22Rv1 (cell line): Measurements from ENCODE around the gene BHMT2.

Source experiments
- ZFX ChIP-seq: fragments of 450-650 bp; IDR thresholded peaks from 2 replicates; pipeline ENCODE4 v1.6.1; 2017; ENCODE audit warnings: antibody characterized with exemption, borderline replicate concordance
- TF ChIP-seq, protein P1 (sequence below): fragments of 450-650 bp; IDR thresholded peaks from 2 replicates; pipeline ENCODE4 v1.5.1; 2017; ENCODE audit warnings: mild to moderate bottlenecking

DNA sequence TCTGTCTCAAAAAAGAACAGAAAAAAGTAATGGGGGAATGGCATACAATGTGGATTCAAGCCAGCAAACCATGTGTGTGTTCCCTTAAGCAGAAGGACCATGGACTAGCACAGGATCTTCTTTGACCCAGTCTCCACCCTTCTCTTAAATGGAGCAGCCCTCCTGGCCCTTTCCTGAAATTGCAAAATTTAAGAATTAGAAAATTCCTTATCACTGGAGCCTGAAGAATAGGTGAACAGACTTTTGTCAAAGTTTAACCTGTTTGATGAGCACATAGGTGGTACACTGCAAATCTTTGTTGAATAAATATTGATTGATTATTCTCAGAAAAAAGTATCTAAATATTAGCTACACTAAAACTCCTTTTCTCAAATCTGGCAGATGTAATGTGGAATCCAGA is 12.7 kb upstream of the BHMT2 start:
- TF ChIP-seq, protein P1, sequence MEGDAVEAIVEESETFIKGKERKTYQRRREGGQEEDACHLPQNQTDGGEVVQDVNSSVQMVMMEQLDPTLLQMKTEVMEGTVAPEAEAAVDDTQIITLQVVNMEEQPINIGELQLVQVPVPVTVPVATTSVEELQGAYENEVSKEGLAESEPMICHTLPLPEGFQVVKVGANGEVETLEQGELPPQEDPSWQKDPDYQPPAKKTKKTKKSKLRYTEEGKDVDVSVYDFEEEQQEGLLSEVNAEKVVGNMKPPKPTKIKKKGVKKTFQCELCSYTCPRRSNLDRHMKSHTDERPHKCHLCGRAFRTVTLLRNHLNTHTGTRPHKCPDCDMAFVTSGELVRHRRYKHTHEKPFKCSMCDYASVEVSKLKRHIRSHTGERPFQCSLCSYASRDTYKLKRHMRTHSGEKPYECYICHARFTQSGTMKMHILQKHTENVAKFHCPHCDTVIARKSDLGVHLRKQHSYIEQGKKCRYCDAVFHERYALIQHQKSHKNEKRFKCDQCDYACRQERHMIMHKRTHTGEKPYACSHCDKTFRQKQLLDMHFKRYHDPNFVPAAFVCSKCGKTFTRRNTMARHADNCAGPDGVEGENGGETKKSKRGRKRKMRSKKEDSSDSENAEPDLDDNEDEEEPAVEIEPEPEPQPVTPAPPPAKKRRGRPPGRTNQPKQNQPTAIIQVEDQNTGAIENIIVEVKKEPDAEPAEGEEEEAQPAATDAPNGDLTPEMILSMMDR: no peak
- no peak for TF ChIP-seq ZFX
